Endodermal cell (in vitro differentiated cells): Measurements from ENCODE around the gene MBD5. TPM values are rescaled to one million over a fixed set of nuclear protein-coding genes. Genes with fewer than 3 reads are reported as not detected.

Experiments
- DNase-seq: peaks from one replicate; pipeline ENCODE4 v3.0.0-alpha.2; 2017
- H3K27ac ChIP-seq: 2 replicates; pipeline ENCODE4 v1.5.1; 2013; ENCODE audit warnings: mild to moderate bottlenecking, low read depth, low read length, moderate library complexity
- H3K27me3 ChIP-seq: 2 replicates; pipeline ENCODE4 v1.6.1; 2013; ENCODE audit warnings: mild to moderate bottlenecking, low read length, moderate library complexity; ENCODE audit not compliant: insufficient read depth, control insufficient read depth, poor library complexity, severe bottlenecking
- H3K36me3 ChIP-seq: 2 replicates; pipeline ENCODE4 v1.7.0; 2013; ENCODE audit warnings: mild to moderate bottlenecking, low read length, moderate library complexity; ENCODE audit not compliant: control insufficient read depth, insufficient read depth
- H3K4me1 ChIP-seq: one replicate; pipeline ENCODE4 v1.7.0; 2013; ENCODE audit warnings: low read length; ENCODE audit not compliant: control insufficient read depth, insufficient read depth
- H3K4me3 ChIP-seq: 2 replicates; pipeline ENCODE4 v1.5.1; 2013; ENCODE audit warnings: mild to moderate bottlenecking, low read length, moderate library complexity
- H3K9ac ChIP-seq: 2 replicates; pipeline ENCODE4 v1.6.1; 2013; ENCODE audit warnings: mild to moderate bottlenecking, low read length, moderate library complexity; ENCODE audit not compliant: poor library complexity, severe bottlenecking; ENCODE audit errors: extremely low read depth
- H3K9me3 ChIP-seq: 2 replicates; pipeline ENCODE4 v1.6.1; 2013; ENCODE audit warnings: mild to moderate bottlenecking, low read length, moderate library complexity; ENCODE audit not compliant: control insufficient read depth
- H3K27ac Mint-ChIP-seq: 2 replicates; pipeline ENCODE4 v1.8.0; 2020; ENCODE audit warnings: mixed read lengths
- H3K27me3 Mint-ChIP-seq: 2 replicates; pipeline ENCODE4 v1.8.0; 2021; ENCODE audit warnings: mild to moderate bottlenecking, mixed read lengths; ENCODE audit not compliant: insufficient read depth
- H3K36me3 Mint-ChIP-seq: 2 replicates; pipeline ENCODE4 v1.8.0; 2020; ENCODE audit warnings: low read depth, mixed read lengths
- H3K4me1 Mint-ChIP-seq: 2 replicates; pipeline ENCODE4 v1.8.0; 2020; ENCODE audit warnings: mixed read lengths
- H3K4me3 Mint-ChIP-seq: 2 replicates; pipeline ENCODE4 v1.8.0; 2020; ENCODE audit warnings: mild to moderate bottlenecking, moderate library complexity, mixed read lengths
- H3K9me3 Mint-ChIP-seq: 2 replicates; pipeline ENCODE4 v1.8.0; 2020; ENCODE audit warnings: mild to moderate bottlenecking, mixed read lengths
- WGBS, 2 experiments: methylation state at CpG; one replicate each; pipeline versions ENCODE4 v1.1.5 to v1.1.7; 2013; ENCODE audit warnings: missing lambda C conversion rate in 2 of 2, mixed read lengths in 1 of 2; ENCODE audit not compliant: insufficient coverage in 1 of 2, insufficient read length in 1 of 2; 5-methylcytosine and 5-hydroxymethylcytosine counted together
- total RNA-seq, 2 donors: library from RNA; stranded (reverse); fragmentation: NEBNext Ultra II Directional in 1 of 2; extraction: Animal tissue kit (Norgen Biotek cat#: 25700) in 1 of 2; gene quantifications; 2 replicates in 1 of 2; 3 replicates in 1 of 2; pipeline ENCODE4 v1.2.1, GENCODE V29; 2021
- TF ChIP-seq, protein P1 (sequence below): fragments of 200-600 bp; sonication (generic); conservative IDR thresholded peaks from 2 replicates; pipeline ENCODE4 v1.5.0; 2021; ENCODE audit warnings: antibody characterized with exemption, mild to moderate bottlenecking

MBD5 gene
- total RNA-seq, 2 donors from 2014 or later: 49.1 to 55.7 TPM

DNA sequence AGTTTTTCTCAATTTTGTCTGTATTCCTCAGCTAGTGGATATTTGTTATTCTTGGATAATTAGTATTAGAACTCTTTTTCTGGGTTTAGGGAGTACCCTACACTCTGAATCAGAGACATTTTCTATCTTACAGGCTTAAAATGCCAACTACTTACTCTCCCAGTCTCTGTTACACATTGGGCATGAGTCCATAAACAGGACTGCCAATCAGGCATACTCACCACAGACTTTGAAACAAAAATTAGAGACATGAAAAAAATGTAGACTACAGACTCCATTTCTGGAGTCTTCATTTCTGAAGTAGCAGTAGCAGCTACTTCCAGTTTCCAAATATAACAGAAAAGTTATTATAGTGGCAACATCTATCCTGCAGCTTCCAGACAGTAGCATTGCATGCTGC lies 279.7 kb downstream of the MBD5 start:
- Mint-ChIP-seq H3K27ac (no peak overlapping the region), H3K27me3 (no peaks in the 10 kb centered on the region), H3K4me1 (peaks cover 18% of the 10 kb centered on the region), H3K9me3 (no peaks in the 10 kb centered on the region), H3K36me3 (peaks cover 3% of the 10 kb centered on the region), H3K4me3 (no peak overlapping the region)
- Histone ChIP-seq H3K4me1 (no peaks in the 10 kb centered on the region), H3K4me3 (no peak overlapping the region), H3K27ac (no peak overlapping the region), H3K9me3 (no peaks in the 10 kb centered on the region), H3K9ac (no peak overlapping the region), H3K27me3 (no peaks in the 10 kb centered on the region), H3K36me3 (no peaks in the 10 kb centered on the region)
- TF ChIP-seq, protein P1, sequence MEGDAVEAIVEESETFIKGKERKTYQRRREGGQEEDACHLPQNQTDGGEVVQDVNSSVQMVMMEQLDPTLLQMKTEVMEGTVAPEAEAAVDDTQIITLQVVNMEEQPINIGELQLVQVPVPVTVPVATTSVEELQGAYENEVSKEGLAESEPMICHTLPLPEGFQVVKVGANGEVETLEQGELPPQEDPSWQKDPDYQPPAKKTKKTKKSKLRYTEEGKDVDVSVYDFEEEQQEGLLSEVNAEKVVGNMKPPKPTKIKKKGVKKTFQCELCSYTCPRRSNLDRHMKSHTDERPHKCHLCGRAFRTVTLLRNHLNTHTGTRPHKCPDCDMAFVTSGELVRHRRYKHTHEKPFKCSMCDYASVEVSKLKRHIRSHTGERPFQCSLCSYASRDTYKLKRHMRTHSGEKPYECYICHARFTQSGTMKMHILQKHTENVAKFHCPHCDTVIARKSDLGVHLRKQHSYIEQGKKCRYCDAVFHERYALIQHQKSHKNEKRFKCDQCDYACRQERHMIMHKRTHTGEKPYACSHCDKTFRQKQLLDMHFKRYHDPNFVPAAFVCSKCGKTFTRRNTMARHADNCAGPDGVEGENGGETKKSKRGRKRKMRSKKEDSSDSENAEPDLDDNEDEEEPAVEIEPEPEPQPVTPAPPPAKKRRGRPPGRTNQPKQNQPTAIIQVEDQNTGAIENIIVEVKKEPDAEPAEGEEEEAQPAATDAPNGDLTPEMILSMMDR: no peak
- DNase-seq: no peak

GRCh38 chr2:148301362-148301761 lies 280.5 kb downstream of the MBD5 start:
- peaks cover 3% of the 10 kb centered on the region for H3K36me3 Mint-ChIP-seq
- no peak overlapping the region for H3K27ac Mint-ChIP-seq
- no peaks in the 10 kb centered on the region for H3K27me3 Mint-ChIP-seq
- Histone ChIP-seq H3K27me3 (no peaks in the 10 kb centered on the region), H3K4me1 (no peaks in the 10 kb centered on the region), H3K9me3 (no peaks in the 10 kb centered on the region), H3K36me3 (no peaks in the 10 kb centered on the region), H3K4me3 (no peak overlapping the region), H3K27ac (no peak overlapping the region), H3K9ac (no peak overlapping the region)
- no peak for DNase-seq
- TF ChIP-seq, protein P1: no peak
- 85 to 100% methylated on average over 2 to 3 of the region's 3 CpGs for WGBS, 2 experiments
- peaks cover 23% of the 10 kb centered on the region for H3K4me1 Mint-ChIP-seq
- no peak overlapping the region for H3K4me3 Mint-ChIP-seq
- H3K9me3 Mint-ChIP-seq: no peaks in the 10 kb centered on the region

DNA sequence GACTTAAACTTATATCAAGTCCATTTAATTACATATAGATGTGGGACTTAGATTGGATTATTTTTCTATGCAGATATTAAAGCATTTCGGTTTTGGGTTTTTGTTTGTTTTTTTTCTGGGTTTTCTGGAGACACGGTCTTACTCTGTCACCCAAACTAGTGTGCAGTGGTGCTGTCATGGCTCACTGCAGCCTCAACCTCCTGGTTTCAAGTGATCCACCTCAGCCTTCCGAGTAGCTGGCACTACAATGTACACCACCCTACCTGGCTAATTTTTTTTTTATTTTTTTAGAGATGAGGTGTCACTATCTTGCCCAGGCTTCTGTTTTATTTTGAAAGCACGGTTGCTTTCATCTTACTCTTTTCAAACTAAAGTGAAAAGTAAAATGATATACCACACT lies 281.6 kb downstream of the MBD5 start:
- H3K36me3 ChIP-seq: no peaks in the 10 kb centered on the region
- H3K4me1 ChIP-seq: no peaks in the 10 kb centered on the region
- H3K27ac Mint-ChIP-seq: no peak overlapping the region
- H3K4me1 Mint-ChIP-seq: peaks cover 24% of the 10 kb centered on the region
- no peak overlapping the region for H3K27ac ChIP-seq
- no peak overlapping the region for H3K4me3 ChIP-seq
- no peaks in the 10 kb centered on the region for H3K27me3 Mint-ChIP-seq
- no peak overlapping the region for H3K9ac ChIP-seq
- WGBS, 2 experiments: 86 to 100% methylated on average over 1 to 3 of the region's 4 CpGs
- no peaks in the 10 kb centered on the region for H3K27me3 ChIP-seq
- DNase-seq: no peak
- no peak overlapping the region for H3K4me3 Mint-ChIP-seq
- H3K9me3 Mint-ChIP-seq: no peaks in the 10 kb centered on the region
- TF ChIP-seq, protein P1: no peak
- H3K36me3 Mint-ChIP-seq: peaks cover 3% of the 10 kb centered on the region
- no peaks in the 10 kb centered on the region for H3K9me3 ChIP-seq
